CD4-positive, alpha-beta memory T cell (primary cell): ENCODE results near the gene FAM90A1. TPM values are rescaled to one million over a fixed set of nuclear protein-coding genes. Genes with fewer than 3 reads are reported as not detected.
"Not testable (repeated sequence)": the region's sequence is repeated elsewhere in the genome, so short reads cannot be mapped to it uniquely, and the experiment has no call there.

Experiments
- CTCF ChIA-PET: fragments of 350-600 bp; sonication (Branson Sonifier 250); formaldehyde crosslinking; loops from one replicate; lab custom pipeline; 2021; ENCODE audit warnings: inconsistent platforms; ENCODE audit not compliant: partially characterized antibody; lab: Charles Lee
- POLR2A ChIA-PET: fragments of 350-600 bp; sonication (Branson Sonifier 250); formaldehyde crosslinking; loops from one replicate; lab custom pipeline; 2021; ENCODE audit not compliant: partially characterized antibody; lab: Charles Lee
- DNase-seq, 5 donors: peaks; one replicate each; pipeline versions ENCODE4 v3.0.0 to v3.0.0-alpha.2; 2020 to 2022; ENCODE audit warnings: mixed read lengths in 1 of 5
- H3K27ac ChIP-seq: one replicate; pipeline ENCODE4 v1.7.0; 2013; ENCODE audit warnings: low read depth, low read length
- H3K27me3 ChIP-seq: 2 replicates; pipeline ENCODE4 v1.7.0; 2013; ENCODE audit warnings: mild to moderate bottlenecking, low read length, moderate library complexity; ENCODE audit not compliant: insufficient read depth
- H3K36me3 ChIP-seq: 2 replicates; pipeline ENCODE4 v1.7.0; 2013; ENCODE audit warnings: mild to moderate bottlenecking, low read length, moderate library complexity; ENCODE audit not compliant: insufficient read depth
- H3K4me1 ChIP-seq: 2 replicates; pipeline ENCODE4 v1.7.0; 2013; ENCODE audit warnings: mild to moderate bottlenecking, low read length, moderate library complexity; ENCODE audit not compliant: insufficient read depth
- H3K4me3 ChIP-seq, 2 donors: one replicate each; pipeline ENCODE4 v1.7.0; 2013; ENCODE audit warnings: low read length in 2 of 2, mild to moderate bottlenecking in 1 of 2
- H3K9me3 ChIP-seq, 2 donors: one replicate each; pipeline ENCODE4 v1.7.0; 2013; ENCODE audit warnings: low read length in 2 of 2, control low read depth in 1 of 2; ENCODE audit not compliant: control insufficient read depth in 1 of 2
- H3K27ac Mint-ChIP-seq, 7 donors: one replicate each; pipeline ENCODE4 v1.8.0; 2020 to 2021; ENCODE audit warnings: mixed read lengths in 7 of 7, mild to moderate bottlenecking in 6 of 7, inconsistent platforms in 3 of 7, moderate library complexity in 3 of 7
- H3K27me3 Mint-ChIP-seq, 2 donors: one replicate each; pipeline ENCODE4 v1.8.0; 2020 to 2021; ENCODE audit warnings: mixed read lengths in 2 of 2
- H3K36me3 Mint-ChIP-seq, 2 donors: one replicate each; pipeline ENCODE4 v1.8.0; 2020 to 2021; ENCODE audit warnings: mixed read lengths in 2 of 2, inconsistent platforms in 1 of 2, mild to moderate bottlenecking in 1 of 2
- H3K4me1 Mint-ChIP-seq, 4 donors: one replicate each; pipeline ENCODE4 v1.8.0; 2020 to 2021; ENCODE audit warnings: mixed read lengths in 4 of 4, mild to moderate bottlenecking in 1 of 4
- H3K4me3 Mint-ChIP-seq, 8 donors: one replicate each; pipeline ENCODE4 v1.8.0; 2020 to 2021; ENCODE audit warnings: mixed read lengths in 8 of 8, mild to moderate bottlenecking in 7 of 8, moderate library complexity in 6 of 8, inconsistent platforms in 3 of 8
- H3K9me3 Mint-ChIP-seq, 8 donors: one replicate each; pipeline ENCODE4 v1.8.0; 2020 to 2021; ENCODE audit warnings: mixed read lengths in 8 of 8, mild to moderate bottlenecking in 5 of 8, inconsistent platforms in 3 of 8, moderate library complexity in 1 of 8
- intact Hi-C: fragments of 100-400 bp; cut with micrococcal nuclease; formaldehyde crosslinking; loops from one replicate; pipeline ENCODE4 v1.15.1; 2023
- polyA plus RNA-seq, 2 donors: library from polyadenylated mRNA; unstranded; fragments of 300-500 nt; fragmentation: Illumina TruSeq; gene quantifications; one replicate each; pipeline ENCODE4 v1.2.3, GENCODE V29; 2021
- total RNA-seq, 2 experiments: library from RNA; stranded (reverse); gene quantifications; one replicate each; pipeline ENCODE4 v1.2.3, GENCODE V29; 2021

FAM90A1 gene
- total and polyA plus RNA-seq, 4 experiments from 2014 or later: 0.10 TPM; not detected in 3

DNA sequence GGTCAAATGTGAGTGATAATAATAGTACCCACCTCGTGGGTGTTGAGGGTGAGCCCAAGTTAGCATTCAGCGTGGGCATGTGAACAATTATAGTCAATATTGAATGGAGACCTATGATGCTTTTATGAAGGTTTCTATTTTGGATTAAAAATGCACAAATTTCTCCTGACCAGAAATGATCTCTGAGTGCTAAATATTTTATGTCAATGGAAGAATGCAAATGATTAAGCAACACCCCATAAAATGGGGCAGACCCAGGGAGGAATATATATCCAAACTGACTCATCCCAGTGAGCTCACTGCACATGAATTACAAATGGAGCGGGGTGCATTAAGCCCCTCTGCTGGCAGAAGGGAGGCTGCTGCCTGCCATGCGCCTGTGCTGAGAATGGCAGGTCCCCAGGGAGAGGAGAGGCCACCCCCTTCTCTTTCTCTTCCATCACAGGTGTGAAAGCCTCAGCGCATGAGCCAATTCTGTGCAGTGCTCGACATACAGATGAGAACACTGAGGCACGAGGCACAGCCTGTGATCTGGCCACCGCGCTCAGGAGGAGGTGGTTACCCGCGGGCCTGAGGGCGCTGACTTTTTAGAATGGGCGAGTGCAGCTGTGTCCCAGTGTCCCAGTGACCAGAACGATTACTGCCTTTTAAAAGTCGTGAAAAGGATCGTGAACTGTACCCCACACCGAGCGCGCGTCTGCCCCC is 14.7 kb upstream of the FAM90A1 start:
- H3K27me3 ChIP-seq, H3K9me3 Mint-ChIP-seq, H3K27me3 Mint-ChIP-seq, H3K36me3 ChIP-seq, H3K9me3 ChIP-seq, H3K4me1 ChIP-seq, H3K36me3 Mint-ChIP-seq, CTCF ChIA-PET: not testable (repeated sequence)
- Histone ChIP-seq H3K4me3 (peak overlapping the region; percentile 42 to 54), H3K27ac (peak overlapping the region; percentile 47)
- DNase-seq: peak; percentile 6 to 51 (median 28)
- peaks cover 6 to 32% (median 8%) of the 10 kb centered on the region in 4 donors for H3K4me1 Mint-ChIP-seq
- peak overlapping the region; percentile 80 to 99 (median 84) for H3K4me3 Mint-ChIP-seq
- H3K27ac Mint-ChIP-seq: peak overlapping the region; percentile 22 to 96 (median 79)
- POLR2A ChIA-PET: interaction anchor here (1.6 kb wide), 1 partner anchor 215 kb away, joined by 7 read pairs; no protein-coding TSS in a partner anchor
- intact Hi-C loops: loop anchor here (2.0 to 10.0 kb wide), 2 partner anchors 215 to 1973 kb away; partner anchors contain the start of gene GABARAPL1

- H3K27me3 ChIP-seq, H3K9me3 ChIP-seq, H3K27ac Mint-ChIP-seq, POLR2A ChIA-PET, DNase-seq, H3K36me3 Mint-ChIP-seq, H3K36me3 ChIP-seq, H3K9me3 Mint-ChIP-seq, H3K27ac ChIP-seq, H3K27me3 Mint-ChIP-seq, H3K4me3 ChIP-seq, H3K4me1 ChIP-seq, CTCF ChIA-PET: not testable (repeated sequence)
- peak overlapping the region in 3 of 8 donors; percentile 25 to 67 (median 50) for H3K4me3 Mint-ChIP-seq
- intact Hi-C loops: loop anchor here (10.0 kb wide), 1 partner anchor 1974 kb away; the partner anchor contains the start of gene GABARAPL1
- H3K4me1 Mint-ChIP-seq: peaks cover 6 to 32% (median 9%) of the 10 kb centered on the region in 4 donors
These were observed 13.1 kb upstream of the FAM90A1 start for GRCh38 chr12:8240340-8241114.

- H3K4me3 ChIP-seq, H3K9me3 ChIP-seq, H3K27ac ChIP-seq, H3K36me3 Mint-ChIP-seq, POLR2A ChIA-PET, H3K36me3 ChIP-seq, H3K9me3 Mint-ChIP-seq, DNase-seq, H3K27me3 ChIP-seq, H3K4me1 ChIP-seq, H3K4me3 Mint-ChIP-seq, H3K27me3 Mint-ChIP-seq: not testable (repeated sequence)
- Mint-ChIP-seq H3K4me1 (peaks cover 2 to 16% (median 7%) of the 10 kb centered on the region in 4 donors), H3K27ac (peak overlapping the region in 2 of 7 donors; percentile 38 to 41)
- CTCF ChIA-PET: interaction anchor here (0.5 to 2.0 kb wide), 12 partner anchors 10 to 1673 kb away, joined by 3 to 16 read pairs (median 4); partner anchors contain the start of gene FAM90A1
- intact Hi-C loops: loop anchor here (1.0 to 10.0 kb wide), 3 partner anchors 128 to 372 kb away; no protein-coding TSS in a partner anchor
These were observed 9.6 kb upstream of the FAM90A1 start for GRCh38 chr12:8237031-8237430.

- H3K36me3 Mint-ChIP-seq, H3K27me3 Mint-ChIP-seq, H3K4me3 ChIP-seq, H3K9me3 Mint-ChIP-seq, H3K36me3 ChIP-seq, H3K4me3 Mint-ChIP-seq, H3K27me3 ChIP-seq, H3K4me1 ChIP-seq, H3K27ac Mint-ChIP-seq, POLR2A ChIA-PET, H3K9me3 ChIP-seq, DNase-seq, H3K27ac ChIP-seq: not testable (repeated sequence)
- peaks cover 0 to 21% (median 9%) of the 10 kb centered on the region in 4 donors for H3K4me1 Mint-ChIP-seq
- intact Hi-C loops: loop anchor here (5.0 to 10.0 kb wide), 2 partner anchors 188 to 371 kb away; no protein-coding TSS in a partner anchor
- CTCF ChIA-PET: interaction anchor here (1.3 to 2.5 kb wide), 3 partner anchors 9 to 126 kb away, joined by 3 to 8 read pairs (median 6); partner anchors contain the start of gene FAM90A1
These were observed 8.1 kb upstream of the FAM90A1 start for GRCh38 chr12:8235316-8236157.

- H3K9me3 Mint-ChIP-seq, H3K36me3 Mint-ChIP-seq, H3K27ac Mint-ChIP-seq, H3K27ac ChIP-seq, H3K27me3 ChIP-seq, H3K4me3 Mint-ChIP-seq, H3K4me3 ChIP-seq, H3K27me3 Mint-ChIP-seq, H3K36me3 ChIP-seq, DNase-seq, H3K4me1 ChIP-seq, H3K9me3 ChIP-seq, POLR2A ChIA-PET: not testable (repeated sequence)
- peaks cover 0 to 21% (median 9%) of the 10 kb centered on the region in 4 donors for H3K4me1 Mint-ChIP-seq
- intact Hi-C loops: loop anchor here (5.0 to 10.0 kb wide), 2 partner anchors 187 to 370 kb away; no protein-coding TSS in a partner anchor
- CTCF ChIA-PET: interaction anchor here (1.2 to 2.5 kb wide), 2 partner anchors 125 to 189 kb away, joined by 3 to 8 read pairs; no protein-coding TSS in a partner anchor
These were observed 7.3 kb upstream of the FAM90A1 start for GRCh38 chr12:8234746-8235145.

- POLR2A ChIA-PET, H3K9me3 Mint-ChIP-seq, H3K4me3 ChIP-seq, H3K9me3 ChIP-seq, H3K27ac Mint-ChIP-seq, H3K36me3 ChIP-seq, H3K4me3 Mint-ChIP-seq, DNase-seq, H3K36me3 Mint-ChIP-seq, H3K27ac ChIP-seq, H3K27me3 Mint-ChIP-seq, H3K4me1 ChIP-seq, H3K27me3 ChIP-seq: not testable (repeated sequence)
- CTCF ChIA-PET: interaction anchor here (1.2 to 2.5 kb wide), 2 partner anchors 125 to 188 kb away, joined by 3 to 8 read pairs; no protein-coding TSS in a partner anchor
- intact Hi-C loops: loop anchor here (10.0 kb wide), 1 partner anchor 369 kb away; no protein-coding TSS in a partner anchor
- H3K4me1 Mint-ChIP-seq: peaks cover 0 to 21% (median 9%) of the 10 kb centered on the region in 4 donors
These were observed 6.6 kb upstream of the FAM90A1 start for GRCh38 chr12:8233935-8234495.
